PFSK-1 (cell line): ENCODE results near the gene STARD8.

Experiments
- FOXP2 ChIP-seq: optimal IDR thresholded peaks from 2 replicates; pipeline ENCODE3; 2011; ENCODE audit warnings: borderline replicate concordance, control low read depth, inconsistent platforms; ENCODE audit not compliant: insufficient read depth; ENCODE audit errors: extremely low read length, extremely low read depth
- POLR2AphosphoS5 ChIP-seq: IDR thresholded peaks from 2 replicates; pipeline ENCODE4 v1.6.1; 2012; ENCODE audit warnings: low read depth, mild to moderate bottlenecking, control low read depth, low read length, moderate library complexity
- SIN3A ChIP-seq: IDR thresholded peaks from 2 replicates; pipeline ENCODE4 v1.6.1; 2012; ENCODE audit warnings: mild to moderate bottlenecking, low read length, moderate library complexity, borderline replicate concordance; ENCODE audit not compliant: insufficient read depth
- TAF1 ChIP-seq: IDR thresholded peaks from 2 replicates; pipeline ENCODE4 v1.6.1; 2012; ENCODE audit warnings: low read length, control low read depth, borderline replicate concordance; ENCODE audit not compliant: insufficient read depth
- TF ChIP-seq, protein P1 (sequence below), 2 experiments: IDR thresholded peaks; 2 replicates each; pipeline versions ENCODE4 v1.6.1 to v1.8.0; 2011 to 2012; ENCODE audit warnings: low read depth in 2 of 2, low read length in 2 of 2, control low read depth in 1 of 2, inconsistent platforms in 1 of 2, mild to moderate bottlenecking in 1 of 2, moderate library complexity in 1 of 2; ENCODE audit not compliant: insufficient read depth in 1 of 2

DNA sequence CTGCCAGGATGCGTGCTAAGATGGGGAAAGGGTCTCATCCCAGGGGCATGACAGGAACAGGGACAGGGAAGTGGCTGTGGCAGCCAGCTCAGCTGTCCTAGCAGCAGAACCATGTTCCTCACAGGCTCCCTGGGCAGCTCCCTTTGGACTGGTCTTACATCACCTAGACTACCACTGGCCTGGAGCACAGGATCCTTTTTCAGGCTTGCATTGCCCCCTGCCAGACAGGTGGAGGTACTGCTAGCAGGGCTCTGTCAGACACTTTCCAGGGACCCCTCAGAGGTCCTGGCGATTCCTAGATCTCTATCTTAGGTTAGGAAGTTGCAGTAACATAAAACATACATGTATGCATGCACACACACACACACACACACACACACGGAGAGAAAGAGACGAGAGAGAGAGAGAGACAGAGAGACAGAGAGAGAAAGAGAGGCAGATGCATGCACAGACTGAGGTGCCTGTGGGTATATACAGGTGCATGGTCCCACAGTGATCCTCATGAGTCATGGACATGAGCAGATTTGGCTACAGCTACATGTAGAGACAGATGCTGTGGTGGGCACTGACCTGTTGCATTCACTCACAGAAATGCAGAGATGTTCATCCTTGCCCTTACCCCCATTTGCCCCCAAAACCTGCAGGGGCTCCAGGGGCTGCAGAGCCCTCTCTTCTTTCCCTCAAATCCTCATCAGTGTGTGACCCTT lies 63.6 kb downstream of the STARD8 start:
- TF ChIP-seq POLR2AphosphoS5 (no peak), TAF1 (no peak), SIN3A (no peak), FOXP2 (no peak)
- TF ChIP-seq, protein P1, sequence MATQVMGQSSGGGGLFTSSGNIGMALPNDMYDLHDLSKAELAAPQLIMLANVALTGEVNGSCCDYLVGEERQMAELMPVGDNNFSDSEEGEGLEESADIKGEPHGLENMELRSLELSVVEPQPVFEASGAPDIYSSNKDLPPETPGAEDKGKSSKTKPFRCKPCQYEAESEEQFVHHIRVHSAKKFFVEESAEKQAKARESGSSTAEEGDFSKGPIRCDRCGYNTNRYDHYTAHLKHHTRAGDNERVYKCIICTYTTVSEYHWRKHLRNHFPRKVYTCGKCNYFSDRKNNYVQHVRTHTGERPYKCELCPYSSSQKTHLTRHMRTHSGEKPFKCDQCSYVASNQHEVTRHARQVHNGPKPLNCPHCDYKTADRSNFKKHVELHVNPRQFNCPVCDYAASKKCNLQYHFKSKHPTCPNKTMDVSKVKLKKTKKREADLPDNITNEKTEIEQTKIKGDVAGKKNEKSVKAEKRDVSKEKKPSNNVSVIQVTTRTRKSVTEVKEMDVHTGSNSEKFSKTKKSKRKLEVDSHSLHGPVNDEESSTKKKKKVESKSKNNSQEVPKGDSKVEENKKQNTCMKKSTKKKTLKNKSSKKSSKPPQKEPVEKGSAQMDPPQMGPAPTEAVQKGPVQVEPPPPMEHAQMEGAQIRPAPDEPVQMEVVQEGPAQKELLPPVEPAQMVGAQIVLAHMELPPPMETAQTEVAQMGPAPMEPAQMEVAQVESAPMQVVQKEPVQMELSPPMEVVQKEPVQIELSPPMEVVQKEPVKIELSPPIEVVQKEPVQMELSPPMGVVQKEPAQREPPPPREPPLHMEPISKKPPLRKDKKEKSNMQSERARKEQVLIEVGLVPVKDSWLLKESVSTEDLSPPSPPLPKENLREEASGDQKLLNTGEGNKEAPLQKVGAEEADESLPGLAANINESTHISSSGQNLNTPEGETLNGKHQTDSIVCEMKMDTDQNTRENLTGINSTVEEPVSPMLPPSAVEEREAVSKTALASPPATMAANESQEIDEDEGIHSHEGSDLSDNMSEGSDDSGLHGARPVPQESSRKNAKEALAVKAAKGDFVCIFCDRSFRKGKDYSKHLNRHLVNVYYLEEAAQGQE (IDR thresholded peaks at IDR 0.05; ENCODE audit: insufficient read depth in 1 of 2, low read depth in 2 of 2, low read length in 2 of 2) = no peak
